ENCODE data around the gene FSTL4. TPM values are rescaled to one million over a fixed set of nuclear protein-coding genes. Genes with fewer than 3 reads are reported as not detected.

The FSTL4 gene
- polyA plus RNA-seq, 3 donors = not detected

GRCh38 chr5:133343196-133343595 lies 269.1 kb downstream of the FSTL4 start:
- H3K9me3 Mint-ChIP-seq = peaks cover 0 to 4% (median 0%) of the 10 kb centered on the region in 7 donors
- WGBS (ENCODE audit: insufficient coverage) = 86% methylated on average over 6 of the region's 8 CpGs

GRCh38 chr5:133341915-133342710 lies 270.2 kb downstream of the FSTL4 start:
- Histone ChIP-seq H3K9ac (ENCODE audit: insufficient read depth, low read length, poor library complexity, severe bottlenecking) (no peak overlapping the region), H3K27ac (ENCODE audit: low read depth in 1 of 2, low read length in 2 of 2) (no peak overlapping the region), H3K4me3 (replicated peaks in 1 of 3; ENCODE audit: low read depth in 2 of 3, low read length in 3 of 3) (no peak overlapping the region), H3K79me2 (ENCODE audit: insufficient read depth, low read length) (no peaks in the 10 kb centered on the region), H3K36me3 (replicated peaks in 1 of 2; ENCODE audit: control insufficient read depth in 1 of 2, insufficient read depth in 2 of 2, low read length in 2 of 2) (no peaks in the 10 kb centered on the region), H3K4me1 (ENCODE audit: control insufficient read depth in 1 of 2, insufficient read depth in 2 of 2, low read length in 2 of 2) (no peaks in the 10 kb centered on the region), H3K9me3 (replicated peaks in 1 of 2; ENCODE audit: control insufficient read depth in 1 of 2, insufficient read depth in 1 of 2, low read length in 2 of 2) (no peaks in the 10 kb centered on the region), H4K20me1 (ENCODE audit: insufficient read depth, low read length) (no peaks in the 10 kb centered on the region), H3K4me2 (replicated peaks; ENCODE audit: extremely low read depth, low read length, poor library complexity, severe bottlenecking) (no peak overlapping the region), H3K27me3 (ENCODE audit: control insufficient read depth in 2 of 2, insufficient read depth in 2 of 2, low read length in 2 of 2) (no peaks in the 10 kb centered on the region), H2AFZ (ENCODE audit: insufficient read depth, low read depth, low read length, poor library complexity, severe bottlenecking) (no peak overlapping the region)
- DNase-seq = no peak
- Mint-ChIP-seq H3K4me3 (no peak overlapping the region), H3K4me1 (peaks cover 8% of the 10 kb centered on the region), H3K27me3 (ENCODE audit: low read depth in 3 of 3) (peaks cover 0 to 4% (median 3%) of the 10 kb centered on the region in 3 donors), H3K9me3 (peaks cover 0 to 4% (median 0%) of the 10 kb centered on the region in 7 donors), H3K36me3 (no peaks in the 10 kb centered on the region), H3K27ac (no peak overlapping the region)
- no peak for TF ChIP-seq CTCF (IDR thresholded peaks at IDR 0.05)
- intact Hi-C loops (cut with micrococcal nuclease) = no loop called here
- 81% methylated on average over 6 of the region's 8 CpGs for WGBS (ENCODE audit: insufficient coverage)

More at GRCh38 chr5:133343196-133343595, 269.1 kb downstream of the FSTL4 start:
- Histone ChIP-seq H3K27ac (ENCODE audit: low read depth in 1 of 2, low read length in 2 of 2) (no peak overlapping the region), H3K79me2 (ENCODE audit: insufficient read depth, low read length) (no peaks in the 10 kb centered on the region), H3K4me3 (replicated peaks in 1 of 3; ENCODE audit: low read depth in 2 of 3, low read length in 3 of 3) (no peak overlapping the region), H3K4me1 (ENCODE audit: control insufficient read depth in 1 of 2, insufficient read depth in 2 of 2, low read length in 2 of 2) (no peaks in the 10 kb centered on the region), H2AFZ (ENCODE audit: insufficient read depth, low read depth, low read length, poor library complexity, severe bottlenecking) (no peak overlapping the region), H3K4me2 (replicated peaks; ENCODE audit: extremely low read depth, low read length, poor library complexity, severe bottlenecking) (no peak overlapping the region), H4K20me1 (ENCODE audit: insufficient read depth, low read length) (no peaks in the 10 kb centered on the region), H3K9ac (ENCODE audit: insufficient read depth, low read length, poor library complexity, severe bottlenecking) (no peak overlapping the region), H3K36me3 (replicated peaks in 1 of 2; ENCODE audit: control insufficient read depth in 1 of 2, insufficient read depth in 2 of 2, low read length in 2 of 2) (no peaks in the 10 kb centered on the region), H3K27me3 (ENCODE audit: control insufficient read depth in 2 of 2, insufficient read depth in 2 of 2, low read length in 2 of 2) (no peaks in the 10 kb centered on the region), H3K9me3 (replicated peaks in 1 of 2; ENCODE audit: control insufficient read depth in 1 of 2, insufficient read depth in 1 of 2, low read length in 2 of 2) (no peaks in the 10 kb centered on the region)
- no peak for DNase-seq
- Mint-ChIP-seq H3K4me1 (peaks cover 8% of the 10 kb centered on the region), H3K4me3 (no peak overlapping the region), H3K36me3 (no peaks in the 10 kb centered on the region), H3K27me3 (ENCODE audit: low read depth in 3 of 3) (peaks cover 0 to 3% (median 2%) of the 10 kb centered on the region in 3 donors), H3K27ac (no peak overlapping the region)
- no peak for TF ChIP-seq CTCF (IDR thresholded peaks at IDR 0.05)
- intact Hi-C loops (cut with micrococcal nuclease) = no loop called here

Data from CD14-positive monocyte (primary cell).